Glomerular visceral epithelial cell (primary cell): Measurements from ENCODE around the gene B4GALT6.
"Not testable (repeated sequence)": the region's sequence is repeated elsewhere in the genome, so short reads cannot be mapped to it uniquely, and the experiment has no call there.

Experiments used
- DNase-seq: peaks from one replicate; pipeline ENCODE4 v3.0.0-alpha.2; 2016; ENCODE audit errors: extremely low spot score

The B4GALT6 gene, protein sequence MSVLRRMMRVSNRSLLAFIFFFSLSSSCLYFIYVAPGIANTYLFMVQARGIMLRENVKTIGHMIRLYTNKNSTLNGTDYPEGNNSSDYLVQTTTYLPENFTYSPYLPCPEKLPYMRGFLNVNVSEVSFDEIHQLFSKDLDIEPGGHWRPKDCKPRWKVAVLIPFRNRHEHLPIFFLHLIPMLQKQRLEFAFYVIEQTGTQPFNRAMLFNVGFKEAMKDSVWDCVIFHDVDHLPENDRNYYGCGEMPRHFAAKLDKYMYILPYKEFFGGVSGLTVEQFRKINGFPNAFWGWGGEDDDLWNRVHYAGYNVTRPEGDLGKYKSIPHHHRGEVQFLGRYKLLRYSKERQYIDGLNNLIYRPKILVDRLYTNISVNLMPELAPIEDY

GRCh38 chr18:31684279-31685096 is at the start of gene B4GALT6:
TSS of gene B4GALT6 (minus strand) at chr18:31684581. CDS start at chr18:31684426, 155 bp downstream.
- DNase-seq = peak; percentile 49

GRCh38 chr18:31731628-31732027 is 47.2 kb upstream of the B4GALT6 start:
- no peak for DNase-seq

GRCh38 chr18:31729196-31729595 is 44.8 kb upstream of the B4GALT6 start:
- DNase-seq = not testable (repeated sequence)

GRCh38 chr18:31723990-31724711 is 39.8 kb upstream of the B4GALT6 start:
- DNase-seq = no peak

DNA sequence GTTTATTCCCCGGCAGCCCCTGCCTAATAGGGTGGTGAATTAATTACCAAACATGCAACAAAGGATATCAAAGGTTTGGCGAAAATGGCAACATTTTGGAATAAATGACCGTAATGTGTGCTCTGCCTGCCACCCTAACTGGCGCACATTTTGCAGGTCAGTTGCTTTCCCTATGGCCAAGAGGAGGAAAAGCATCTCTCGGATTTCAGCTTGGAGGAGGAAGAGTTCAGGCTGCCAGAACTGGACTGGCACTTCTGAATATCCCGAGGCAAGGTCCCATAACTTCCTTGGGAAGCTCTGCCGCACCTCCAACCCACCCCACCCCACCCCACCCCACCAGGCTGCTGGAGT is 39.2 kb upstream of the B4GALT6 start:
- no peak for DNase-seq

DNA sequence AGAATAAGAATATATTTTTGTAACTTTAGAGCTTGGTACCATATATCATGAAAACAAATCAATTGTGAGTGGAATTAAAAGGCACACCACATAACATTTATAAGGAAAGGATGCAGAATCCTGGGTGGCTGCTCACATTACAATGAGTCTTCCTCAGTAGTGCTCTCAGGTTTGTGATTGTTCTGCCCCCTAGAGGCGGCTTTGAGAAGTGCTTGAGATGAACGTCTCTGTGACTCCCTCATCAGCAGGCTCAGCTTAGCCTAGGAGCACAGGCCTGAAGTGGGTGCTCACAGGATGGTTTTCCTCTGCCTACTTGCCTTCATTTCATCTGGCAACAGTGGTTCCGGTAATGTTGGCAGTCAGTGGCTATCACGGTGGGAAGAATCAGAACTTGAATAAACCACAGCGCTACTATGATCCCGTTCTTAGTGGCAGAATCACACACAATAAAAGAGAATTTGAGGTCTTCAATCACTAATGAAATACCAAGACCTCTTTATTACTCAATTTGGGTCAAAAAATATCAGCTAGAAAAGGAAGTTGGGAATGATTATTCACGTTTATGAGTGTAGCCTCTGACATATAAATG is 38.1 kb upstream of the B4GALT6 start:
- peak; percentile 76 for DNase-seq

DNA sequence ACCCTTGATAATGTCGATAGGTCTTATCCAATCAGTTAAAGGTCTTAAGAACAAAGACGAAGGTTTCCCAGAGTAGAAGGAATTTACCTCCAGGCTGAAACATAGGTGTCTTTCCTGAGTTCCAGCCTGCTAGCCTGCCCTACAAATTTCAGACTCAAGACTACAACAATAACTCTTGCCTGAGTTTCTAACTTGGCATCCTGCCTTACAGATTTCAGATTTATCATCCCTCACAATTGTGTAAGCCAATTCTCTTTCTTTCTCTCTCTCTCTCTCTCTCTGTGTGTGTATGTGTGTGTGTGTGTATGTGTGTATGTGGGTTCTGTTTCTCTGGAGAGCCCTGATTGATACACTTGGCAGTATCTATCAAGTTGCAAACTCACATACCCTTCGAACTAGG is 37.2 kb upstream of the B4GALT6 start:
- DNase-seq = no peak

DNA sequence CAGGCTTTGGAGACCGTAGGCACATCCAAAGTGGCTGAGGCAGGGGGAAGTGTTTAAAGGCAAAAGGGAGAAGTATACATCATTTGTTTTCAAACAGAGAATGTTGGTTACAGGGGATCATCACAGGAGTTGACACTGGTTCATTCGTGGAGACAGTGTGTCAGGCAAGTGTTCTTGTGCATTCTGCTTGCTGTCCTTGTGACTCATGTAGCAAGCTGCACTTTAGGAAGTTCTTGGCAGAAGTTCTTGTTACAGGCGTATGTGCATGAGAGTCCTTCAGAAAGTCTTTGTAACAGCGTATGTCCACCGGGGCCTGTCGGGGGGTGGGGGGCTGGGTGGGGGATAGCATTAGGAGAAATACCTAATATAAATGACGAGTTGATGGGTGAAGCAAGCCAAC is 36.5 kb upstream of the B4GALT6 start:
- no peak for DNase-seq

- no peak for DNase-seq
These were observed 35.1 kb upstream of the B4GALT6 start for GRCh38 chr18:31719363-31720006.

DNA sequence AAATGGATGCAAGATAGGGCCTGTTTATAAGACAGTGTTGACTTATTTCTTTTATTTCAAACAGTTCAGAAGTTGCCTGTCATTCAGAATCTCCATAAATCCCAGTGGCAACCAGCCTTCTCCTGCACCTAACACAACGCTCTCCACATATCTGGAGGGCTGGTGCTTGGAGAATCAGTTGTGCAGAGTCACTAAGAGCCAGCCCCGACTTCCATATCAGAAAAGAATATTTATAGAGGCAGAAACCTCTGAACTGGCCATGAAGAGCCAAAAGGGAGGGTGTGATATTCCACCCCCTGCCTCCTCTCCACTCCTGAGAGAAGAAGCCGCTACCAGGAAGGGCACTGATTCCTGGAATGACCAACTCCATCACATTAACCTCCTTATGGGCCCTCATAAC is 34.0 kb upstream of the B4GALT6 start:
- DNase-seq = no peak

DNA sequence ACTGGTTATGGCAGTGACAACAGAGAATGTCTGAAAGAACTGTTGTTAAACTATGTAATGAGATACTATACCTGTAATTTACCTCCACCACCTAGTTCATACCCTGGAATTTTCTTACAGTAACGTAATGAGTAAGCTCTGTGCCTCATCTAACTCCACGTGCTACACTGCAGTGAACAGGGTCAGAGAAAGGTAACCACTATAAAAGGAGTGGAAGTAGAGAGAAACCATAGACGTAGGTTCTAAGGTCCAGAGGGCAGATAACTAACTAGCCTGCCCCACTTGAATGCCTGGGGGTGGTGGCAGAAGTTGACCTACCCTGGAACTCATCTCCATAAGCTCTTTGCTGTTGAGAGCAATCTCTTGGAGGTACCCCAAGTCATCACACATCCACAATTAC is 32.0 kb upstream of the B4GALT6 start:
- DNase-seq = no peak

DNA sequence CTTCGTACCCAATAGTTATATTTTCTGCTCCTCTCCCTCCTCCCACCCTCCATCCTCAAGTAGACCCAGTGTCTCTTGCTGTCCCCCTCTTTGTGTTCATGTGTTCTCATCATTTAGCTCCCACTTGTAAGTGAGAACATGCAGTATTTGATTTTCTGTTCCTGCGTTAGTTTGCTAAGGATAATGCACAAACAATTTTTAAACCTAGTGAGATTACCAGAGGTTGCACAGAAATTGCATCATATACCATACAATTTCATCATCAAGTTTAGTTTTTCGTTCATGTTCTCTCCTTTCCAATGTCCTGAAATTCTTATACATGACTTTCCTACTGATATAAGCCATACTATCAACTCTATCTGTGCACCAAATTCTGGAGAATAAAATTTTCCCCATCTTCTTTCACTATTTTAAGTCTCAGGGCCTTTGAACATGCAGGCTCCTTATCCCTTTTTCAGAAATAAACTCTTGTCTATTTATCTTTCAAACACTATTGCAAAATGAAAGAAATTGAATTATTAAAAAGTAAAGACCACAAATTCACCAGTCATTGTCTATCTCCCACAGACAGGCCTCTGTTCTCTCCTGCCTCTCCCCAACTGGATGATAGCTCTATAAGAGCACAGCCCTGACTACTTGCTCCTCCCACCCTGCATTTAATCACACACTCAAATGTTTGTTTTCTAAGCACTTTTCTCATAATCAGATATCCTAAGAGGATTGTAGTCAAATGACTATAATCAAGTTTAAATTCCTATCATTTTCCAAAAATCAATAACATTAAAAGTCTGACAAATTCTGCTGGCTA is 27.2 kb upstream of the B4GALT6 start:
- DNase-seq = no peak

- DNase-seq = no peak
These were observed 26.4 kb upstream of the B4GALT6 start for GRCh38 chr18:31710826-31711225.

GRCh38 chr18:31707815-31708214 is 23.4 kb upstream of the B4GALT6 start:
- no peak for DNase-seq

DNA sequence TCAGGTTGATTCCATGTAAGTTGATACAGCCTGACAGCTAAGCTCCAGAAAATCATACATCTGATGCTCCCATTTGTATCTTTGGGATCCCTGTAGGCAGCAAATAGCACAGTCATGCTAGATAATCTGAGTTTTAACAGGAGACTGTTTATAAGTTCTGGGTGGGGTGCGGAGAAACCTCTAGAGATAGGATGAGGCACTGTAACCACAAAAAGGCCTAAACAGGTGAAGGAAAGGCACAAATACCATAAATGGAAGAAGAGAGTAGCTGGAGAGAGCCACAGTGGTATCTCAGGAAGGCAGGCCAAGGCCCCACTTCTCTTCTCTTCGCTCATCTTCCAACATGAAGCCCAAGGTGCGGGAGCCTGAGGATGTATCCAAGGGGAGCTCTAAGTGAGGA is 18.1 kb upstream of the B4GALT6 start:
- no peak for DNase-seq

DNA sequence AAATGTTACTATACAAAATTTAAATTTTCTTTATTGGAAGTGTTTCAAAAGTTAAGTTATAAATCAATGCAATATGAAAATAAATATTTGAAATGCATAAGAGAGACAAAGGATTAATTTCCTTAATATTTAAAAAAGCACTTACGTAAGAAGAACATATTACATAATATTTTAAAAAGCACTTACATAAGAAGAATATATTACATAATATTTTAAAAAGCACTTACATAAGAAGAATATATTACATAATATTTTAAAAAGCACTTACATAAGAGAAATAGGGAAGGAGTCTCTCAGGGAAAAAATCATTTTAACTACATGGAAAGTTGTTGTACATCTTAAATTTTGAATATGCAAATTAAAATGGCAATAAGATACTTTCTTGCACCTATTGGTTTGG is 17.4 kb upstream of the B4GALT6 start:
- DNase-seq = no peak

- DNase-seq = no peak
These were observed 16.6 kb upstream of the B4GALT6 start for GRCh38 chr18:31700990-31701389.

DNA sequence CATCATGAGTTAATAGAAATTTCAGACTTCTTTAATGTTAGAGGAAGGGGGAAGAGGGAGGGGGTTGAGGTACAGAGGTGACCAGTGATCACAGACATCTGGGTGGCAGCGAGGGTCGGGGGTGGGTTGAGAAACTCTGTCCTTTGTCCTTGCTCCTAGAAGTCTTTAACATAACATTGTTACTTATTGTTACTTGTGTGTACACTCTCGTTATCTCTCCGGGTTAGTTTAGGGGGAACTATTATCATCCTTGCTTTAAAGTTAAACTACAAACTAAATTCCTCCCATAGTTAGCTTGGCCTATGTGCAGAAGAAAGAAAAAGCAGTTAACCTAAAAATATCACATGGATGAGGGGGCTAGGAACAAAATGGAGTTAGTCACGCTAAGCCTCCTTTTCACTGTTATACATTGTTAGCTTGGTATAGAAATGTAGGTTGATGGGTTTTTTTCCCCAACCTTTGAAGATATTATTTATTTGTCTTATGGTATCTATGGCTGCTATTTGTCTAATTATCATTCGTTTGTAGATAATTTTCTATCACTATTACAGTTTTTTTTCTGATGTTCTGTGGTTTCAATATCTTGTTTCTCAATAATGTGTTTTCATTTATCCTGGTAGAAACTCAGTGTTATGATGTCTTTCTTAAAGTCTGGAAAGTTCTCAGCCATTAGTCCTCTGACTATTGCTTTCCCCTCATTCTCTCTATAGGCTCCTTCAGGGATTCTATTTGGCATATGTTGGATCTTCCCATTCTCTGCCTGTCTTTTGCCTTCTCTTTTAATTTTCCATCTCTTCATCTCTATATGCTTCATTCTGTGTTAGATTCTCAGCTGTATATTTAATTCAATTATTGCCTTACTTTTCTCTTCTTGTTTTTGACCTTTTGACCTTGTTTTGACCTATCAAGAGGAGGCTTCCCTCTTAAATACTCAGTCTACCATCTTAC is 13.2 kb upstream of the B4GALT6 start:
- no peak for DNase-seq

DNA sequence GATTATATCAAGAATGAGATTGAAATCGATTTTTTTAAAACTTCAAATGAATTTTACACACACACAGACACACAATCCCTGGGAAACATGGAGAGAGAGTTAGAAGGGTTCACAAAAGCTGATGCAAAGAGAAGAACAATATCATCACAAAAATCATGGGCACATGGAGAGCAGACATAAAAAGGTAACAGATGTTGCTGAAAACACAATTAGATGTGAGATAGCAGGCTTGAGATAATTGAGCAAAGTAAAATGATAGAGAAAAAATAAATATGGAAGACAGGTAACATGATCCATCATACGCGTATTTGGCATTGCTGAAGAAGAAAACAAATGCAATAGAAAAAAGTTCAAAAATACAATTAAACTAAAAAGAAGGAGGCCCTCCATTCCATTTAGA is 11.6 kb upstream of the B4GALT6 start:
- DNase-seq = no peak

- no peak for DNase-seq
These were observed 9.9 kb upstream of the B4GALT6 start for GRCh38 chr18:31694297-31694696.
